Measurements from ENCODE around the gene FZD10. TPM values are rescaled to one million over a fixed set of nuclear protein-coding genes. Genes with fewer than 3 reads are reported as not detected.

The FZD10 gene
- total RNA-seq, 3 donors from 2014 or later (not counting 1 experiment from before 2014, with no cell fraction given), result not detected

GRCh38 chr12:130196827-130197226 lies 34.6 kb downstream of the FZD10 start:
- Histone ChIP-seq H3K4me3 (ENCODE audit: low read length) (no peak overlapping the region), H3K27ac (ENCODE audit: low read length) (no peak overlapping the region), H3K36me3 (ENCODE audit: control insufficient read depth, insufficient read depth, low read length) (no peaks in the 10 kb centered on the region), H3K9me3 (ENCODE audit: control insufficient read depth, insufficient read depth, low read length) (peaks cover 3% of the 10 kb centered on the region), H3K4me1 (ENCODE audit: control insufficient read depth, insufficient read depth, low read length) (no peaks in the 10 kb centered on the region), H3K27me3 (ENCODE audit: control insufficient read depth, insufficient read depth, low read length) (no peaks in the 10 kb centered on the region)
- Mint-ChIP-seq H3K9me3 (peaks cover 0 to under 1% of the 10 kb centered on the region in 2 donors), H3K4me1 (no peaks in the 10 kb centered on the region), H3K27ac (no peak overlapping the region), H3K36me3 (no peaks in the 10 kb centered on the region), H3K27me3 (ENCODE audit: low read depth in 2 of 2) (peaks cover 0 to 2% of the 10 kb centered on the region in 2 donors), H3K4me3 (no peak overlapping the region)
- WGBS (ENCODE audit: insufficient coverage), result 78% methylated on average over 13 of the region's 13 CpGs
- TF ChIP-seq CTCF (IDR thresholded peaks at IDR 0.05), result no peak
- ATAC-seq (no peak), DNase-seq (no peak)
- intact Hi-C loops (cut with micrococcal nuclease), result no loop called here

- no peak overlapping the region for H3K4me3 Mint-ChIP-seq
- intact Hi-C loops (cut with micrococcal nuclease), result no loop called here
Observed at GRCh38 chr12:130198026-130198662, 35.9 kb downstream of the FZD10 start.

GRCh38 chr12:130198663-130199060 lies 36.4 kb downstream of the FZD10 start:
- no peaks in the 10 kb centered on the region for H3K9me3 Mint-ChIP-seq
- no peak overlapping the region for H3K27ac Mint-ChIP-seq
- no peaks in the 10 kb centered on the region for H3K36me3 Mint-ChIP-seq
- H3K27me3 Mint-ChIP-seq (ENCODE audit: low read depth in 2 of 2), result peaks cover 0 to 2% of the 10 kb centered on the region in 2 donors
- H3K4me3 Mint-ChIP-seq, result no peak overlapping the region
- DNase-seq (no peak), ATAC-seq (no peak)
- peaks cover 3% of the 10 kb centered on the region for H3K9me3 ChIP-seq (ENCODE audit: control insufficient read depth, insufficient read depth, low read length)
- 86% methylated on average over 16 of the region's 16 CpGs for WGBS (ENCODE audit: insufficient coverage)
- intact Hi-C loops (cut with micrococcal nuclease), result no loop called here
- H3K4me1 ChIP-seq (ENCODE audit: control insufficient read depth, insufficient read depth, low read length), result no peaks in the 10 kb centered on the region
- TF ChIP-seq CTCF (IDR thresholded peaks at IDR 0.05), result no peak
- H3K4me1 Mint-ChIP-seq, result no peaks in the 10 kb centered on the region
- H3K27me3 ChIP-seq (ENCODE audit: control insufficient read depth, insufficient read depth, low read length), result no peaks in the 10 kb centered on the region
- no peak overlapping the region for H3K27ac ChIP-seq (ENCODE audit: low read length)
- H3K36me3 ChIP-seq (ENCODE audit: control insufficient read depth, insufficient read depth, low read length), result no peaks in the 10 kb centered on the region
- H3K4me3 ChIP-seq (ENCODE audit: low read length), result no peak overlapping the region

More at GRCh38 chr12:130198026-130198662, 35.9 kb downstream of the FZD10 start:
- Mint-ChIP-seq H3K27ac (no peak overlapping the region), H3K9me3 (no peaks in the 10 kb centered on the region), H3K4me1 (no peaks in the 10 kb centered on the region), H3K36me3 (no peaks in the 10 kb centered on the region), H3K27me3 (ENCODE audit: low read depth in 2 of 2) (peaks cover 0 to 2% of the 10 kb centered on the region in 2 donors)
- WGBS (ENCODE audit: insufficient coverage), result 85% methylated on average over 18 of the region's 18 CpGs
- DNase-seq, result no peak
- Histone ChIP-seq H3K4me1 (ENCODE audit: control insufficient read depth, insufficient read depth, low read length) (no peaks in the 10 kb centered on the region), H3K27ac (ENCODE audit: low read length) (no peak overlapping the region), H3K36me3 (ENCODE audit: control insufficient read depth, insufficient read depth, low read length) (no peaks in the 10 kb centered on the region), H3K9me3 (ENCODE audit: control insufficient read depth, insufficient read depth, low read length) (peaks cover 3% of the 10 kb centered on the region), H3K27me3 (ENCODE audit: control insufficient read depth, insufficient read depth, low read length) (no peaks in the 10 kb centered on the region), H3K4me3 (ENCODE audit: low read length) (no peak overlapping the region)
- ATAC-seq, result no peak
- TF ChIP-seq CTCF (IDR thresholded peaks at IDR 0.05), result no peak
